Measurements from ENCODE around the gene TMEM207. TPM values are rescaled to one million over a fixed set of nuclear protein-coding genes. Genes with fewer than 3 reads are reported as not detected.

The TMEM207 gene
- total and polyA plus RNA-seq, 2 donors (not counting 1 experiment from before 2014, with no cell fraction given) = not detected

- Histone ChIP-seq H3K36me3 (ENCODE audit: control insufficient read depth, insufficient read depth, low read length) (no peaks in the 10 kb centered on the region), H3K27ac (ENCODE audit: insufficient read depth, low read length) (no peak overlapping the region), H3K9ac (ENCODE audit: insufficient read depth, low read length) (no peak overlapping the region), H3K4me3 (replicated peaks in 1 of 4; ENCODE audit: control extremely low read depth in 1 of 4, insufficient read depth in 1 of 4, low read depth in 3 of 4, low read length in 4 of 4) (no peak overlapping the region), H3K4me2 (ENCODE audit: extremely low read depth, insufficient read depth, low read length) (no peak overlapping the region), H3K9me3 (ENCODE audit: control insufficient read depth, insufficient read depth, low read depth, low read length) (no peaks in the 10 kb centered on the region), H3K4me1 (ENCODE audit: control insufficient read depth, extremely low read depth, insufficient read depth, low read length) (no peaks in the 10 kb centered on the region), H3K79me2 (ENCODE audit: control insufficient read depth, insufficient read depth, low read length) (no peaks in the 10 kb centered on the region), H4K20me1 (ENCODE audit: control insufficient read depth, extremely low read depth, insufficient read depth, low read length) (no peaks in the 10 kb centered on the region), H2AFZ (ENCODE audit: low read length) (no peak overlapping the region), H3K27me3 (ENCODE audit: control insufficient read depth, insufficient read depth, low read length) (no peaks in the 10 kb centered on the region)
- TF ChIP-seq CTCF (conservative IDR thresholded peaks at IDR 0.05 in 1 of 2, IDR thresholded peaks at IDR 0.05 in 1 of 2; ENCODE audit: low read depth in 1 of 2, low read length in 2 of 2) = no peak
- no peak for TF ChIP-seq EZH2 (IDR thresholded peaks at IDR 0.05; ENCODE audit: low read length, missing control alignments)
- DNase-seq (ENCODE audit: low read depth in 2 of 2) = no peak
Observed at GRCh38 chr3:190397889-190398288, 51.8 kb downstream of the TMEM207 start.

GRCh38 chr3:190396001-190396400 lies 53.7 kb downstream of the TMEM207 start:
- H3K9ac ChIP-seq (ENCODE audit: insufficient read depth, low read length) = no peak overlapping the region
- H3K27me3 ChIP-seq (ENCODE audit: control insufficient read depth, insufficient read depth, low read length) = no peaks in the 10 kb centered on the region
- H3K4me2 ChIP-seq (ENCODE audit: extremely low read depth, insufficient read depth, low read length) = no peak overlapping the region
- H2AFZ ChIP-seq (ENCODE audit: low read length) = no peak overlapping the region
- no peaks in the 10 kb centered on the region for H3K36me3 ChIP-seq (ENCODE audit: control insufficient read depth, insufficient read depth, low read length)
- H3K4me3 ChIP-seq (replicated peaks in 1 of 4; ENCODE audit: control extremely low read depth in 1 of 4, insufficient read depth in 1 of 4, low read depth in 3 of 4, low read length in 4 of 4) = no peak overlapping the region
- no peak overlapping the region for H3K27ac ChIP-seq (ENCODE audit: insufficient read depth, low read length)
- no peak for DNase-seq (ENCODE audit: low read depth in 2 of 2)
- H3K9me3 ChIP-seq (ENCODE audit: control insufficient read depth, insufficient read depth, low read depth, low read length) = no peaks in the 10 kb centered on the region
- no peaks in the 10 kb centered on the region for H4K20me1 ChIP-seq (ENCODE audit: control insufficient read depth, extremely low read depth, insufficient read depth, low read length)
- TF ChIP-seq CTCF (conservative IDR thresholded peaks at IDR 0.05 in 1 of 2, IDR thresholded peaks at IDR 0.05 in 1 of 2; ENCODE audit: low read depth in 1 of 2, low read length in 2 of 2) (no peak), EZH2 (IDR thresholded peaks at IDR 0.05; ENCODE audit: low read length, missing control alignments) (no peak)
- no peaks in the 10 kb centered on the region for H3K79me2 ChIP-seq (ENCODE audit: control insufficient read depth, insufficient read depth, low read length)
- no peaks in the 10 kb centered on the region for H3K4me1 ChIP-seq (ENCODE audit: control insufficient read depth, extremely low read depth, insufficient read depth, low read length)

GRCh38 chr3:190388703-190389102 lies 61.0 kb downstream of the TMEM207 start:
- H3K36me3 ChIP-seq (ENCODE audit: control insufficient read depth, insufficient read depth, low read length) = no peaks in the 10 kb centered on the region
- no peak overlapping the region for H3K4me3 ChIP-seq (replicated peaks in 1 of 4; ENCODE audit: control extremely low read depth in 1 of 4, insufficient read depth in 1 of 4, low read depth in 3 of 4, low read length in 4 of 4)
- H3K4me2 ChIP-seq (ENCODE audit: extremely low read depth, insufficient read depth, low read length) = no peak overlapping the region
- H3K79me2 ChIP-seq (ENCODE audit: control insufficient read depth, insufficient read depth, low read length) = no peaks in the 10 kb centered on the region
- no peak overlapping the region for H2AFZ ChIP-seq (ENCODE audit: low read length)
- DNase-seq (ENCODE audit: low read depth in 2 of 2) = no peak
- no peaks in the 10 kb centered on the region for H3K9me3 ChIP-seq (ENCODE audit: control insufficient read depth, insufficient read depth, low read depth, low read length)
- no peak for TF ChIP-seq EZH2 (IDR thresholded peaks at IDR 0.05; ENCODE audit: low read length, missing control alignments)
- TF ChIP-seq CTCF (conservative IDR thresholded peaks at IDR 0.05 in 1 of 2, IDR thresholded peaks at IDR 0.05 in 1 of 2; ENCODE audit: low read depth in 1 of 2, low read length in 2 of 2) = no peak
- no peak overlapping the region for H3K27ac ChIP-seq (ENCODE audit: insufficient read depth, low read length)
- no peak overlapping the region for H3K9ac ChIP-seq (ENCODE audit: insufficient read depth, low read length)
- H4K20me1 ChIP-seq (ENCODE audit: control insufficient read depth, extremely low read depth, insufficient read depth, low read length) = no peaks in the 10 kb centered on the region
- no peaks in the 10 kb centered on the region for H3K27me3 ChIP-seq (ENCODE audit: control insufficient read depth, insufficient read depth, low read length)
- H3K4me1 ChIP-seq (ENCODE audit: control insufficient read depth, extremely low read depth, insufficient read depth, low read length) = peaks cover 4% of the 10 kb centered on the region
